ENCODE measurements around the gene YBX2.

Gene YBX2

DNA sequence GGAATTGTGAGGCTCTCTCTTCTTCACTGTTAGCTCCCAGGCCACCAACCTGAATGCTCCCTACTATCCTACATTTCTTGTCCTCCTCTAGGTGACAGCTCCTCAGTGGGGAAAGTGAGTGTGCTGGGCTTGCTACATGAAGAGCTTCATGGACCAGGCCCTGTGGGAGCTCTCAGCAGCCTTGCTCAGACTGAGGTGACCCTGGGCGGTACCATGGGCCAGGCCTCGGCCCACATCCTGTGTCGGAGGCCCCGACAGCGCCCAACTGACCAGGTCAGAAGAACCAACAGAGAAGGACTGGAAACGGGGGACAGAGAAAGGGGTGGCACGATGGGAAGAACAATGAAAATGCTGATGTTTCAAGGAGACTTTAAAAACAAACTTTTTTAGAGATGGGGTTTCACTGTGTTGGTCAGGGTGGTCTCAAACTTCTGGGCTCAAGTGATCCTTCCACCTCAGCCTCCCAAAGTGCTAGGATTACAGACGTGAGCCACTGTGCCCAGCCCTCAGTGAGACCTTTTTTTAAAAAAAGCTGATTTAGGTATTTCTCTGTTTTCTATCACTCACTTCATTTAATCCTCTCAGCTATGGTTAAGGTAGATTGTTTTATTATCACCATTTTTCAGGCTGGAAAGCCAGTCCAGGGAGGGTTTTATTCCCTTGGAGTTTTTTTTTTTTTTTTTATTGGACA, 37.5 kb downstream of the YBX2 start:
- no peak overlapping the region for H3K4me3 ChIP-seq (ENCODE audit: low read depth in 1 of 2, low read length in 2 of 2)
- H3K9ac ChIP-seq (ENCODE audit: low read depth in 1 of 2, low read length in 2 of 2), result no peak overlapping the region
- H3K27ac ChIP-seq (ENCODE audit: low read depth, low read length), result no peak overlapping the region
- no peaks in the 10 kb centered on the region for H3K27me3 ChIP-seq (ENCODE audit: control insufficient read depth in 1 of 2, insufficient read depth in 2 of 2, low read length in 2 of 2)
- peaks cover 20 to 53% of the 10 kb centered on the region in 2 donors for H3K36me3 ChIP-seq (ENCODE audit: control insufficient read depth in 1 of 2, insufficient read depth in 2 of 2, low read length in 2 of 2)
- H3K9me3 ChIP-seq (ENCODE audit: control insufficient read depth in 1 of 2, low read length in 2 of 2), result no peaks in the 10 kb centered on the region
- peaks cover 21 to 45% of the 10 kb centered on the region in 2 donors for H3K4me1 ChIP-seq (ENCODE audit: control insufficient read depth in 1 of 2, insufficient read depth in 2 of 2, low read length in 2 of 2)

- peak overlapping the region in 1 of 2 donors; percentile 32 for H3K9ac ChIP-seq (ENCODE audit: low read depth in 1 of 2, low read length in 2 of 2)
- no peak overlapping the region for H3K27ac ChIP-seq (ENCODE audit: low read depth, low read length)
- H3K27me3 ChIP-seq (ENCODE audit: control insufficient read depth in 1 of 2, insufficient read depth in 2 of 2, low read length in 2 of 2), result no peaks in the 10 kb centered on the region
- no peaks in the 10 kb centered on the region for H3K9me3 ChIP-seq (ENCODE audit: control insufficient read depth in 1 of 2, low read length in 2 of 2)
- H3K36me3 ChIP-seq (ENCODE audit: control insufficient read depth in 1 of 2, insufficient read depth in 2 of 2, low read length in 2 of 2), result peaks cover 13 to 46% of the 10 kb centered on the region in 2 donors
- peaks cover 30 to 53% of the 10 kb centered on the region in 2 donors for H3K4me1 ChIP-seq (ENCODE audit: control insufficient read depth in 1 of 2, insufficient read depth in 2 of 2, low read length in 2 of 2)
- no peak overlapping the region for H3K4me3 ChIP-seq (ENCODE audit: low read depth in 1 of 2, low read length in 2 of 2)
Measured at GRCh38 chr17:7254511-7254910, 39.9 kb downstream of the YBX2 start.

DNA sequence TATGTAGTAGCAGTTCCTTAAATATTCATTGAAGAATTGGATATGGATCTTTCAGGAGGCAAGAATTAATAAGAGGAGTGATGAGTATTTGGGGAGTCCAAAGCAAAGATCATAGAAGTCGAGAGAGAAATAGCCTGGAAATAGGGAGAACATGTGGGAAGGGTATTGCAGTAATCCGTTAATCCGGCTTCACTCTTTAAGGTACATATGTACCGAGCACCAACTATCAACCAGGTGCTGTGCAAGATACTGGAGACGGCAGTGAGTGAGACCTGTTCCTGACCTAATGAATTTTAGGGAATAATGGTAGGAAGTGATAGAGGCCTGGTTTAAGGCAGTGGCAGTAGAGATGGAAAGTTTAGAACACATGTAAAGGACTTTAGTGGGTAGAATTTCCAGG, 41.4 kb downstream of the YBX2 start:
- peak overlapping the region; percentile 87 to 97 for H3K9ac ChIP-seq (ENCODE audit: low read depth in 1 of 2, low read length in 2 of 2)
- H3K9me3 ChIP-seq (ENCODE audit: control insufficient read depth in 1 of 2, low read length in 2 of 2), result no peaks in the 10 kb centered on the region
- H3K36me3 ChIP-seq (ENCODE audit: control insufficient read depth in 1 of 2, insufficient read depth in 2 of 2, low read length in 2 of 2), result peaks cover 10 to 32% of the 10 kb centered on the region in 2 donors
- H3K27ac ChIP-seq (ENCODE audit: low read depth, low read length), result no peak overlapping the region
- H3K4me1 ChIP-seq (ENCODE audit: control insufficient read depth in 1 of 2, insufficient read depth in 2 of 2, low read length in 2 of 2), result peaks cover 24 to 54% of the 10 kb centered on the region in 2 donors
- no peaks in the 10 kb centered on the region for H3K27me3 ChIP-seq (ENCODE audit: control insufficient read depth in 1 of 2, insufficient read depth in 2 of 2, low read length in 2 of 2)
- peak overlapping the region; percentile 79 to 90 for H3K4me3 ChIP-seq (ENCODE audit: low read depth in 1 of 2, low read length in 2 of 2)

- peak within 1 kb of the TSS; percentile 79 to 90 for H3K4me3 ChIP-seq (ENCODE audit: low read depth in 1 of 2, low read length in 2 of 2)
Measured at GRCh38 chr17:7252176-7253043, 42.0 kb downstream of the YBX2 start, which contains the start of gene ELP5. TSS of gene ELP5 (plus strand) at chr17:7252215. CDS start at chr17:7252551, 336 bp downstream.

GRCh38 chr17:7251661-7252175, 42.7 kb downstream of the YBX2 start, which contains the start of gene CTDNEP1:
TSS of gene CTDNEP1 (minus strand) at chr17:7251734. CDS start at chr17:7251296, 438 bp downstream.
- H3K4me3 ChIP-seq (ENCODE audit: low read depth in 1 of 2, low read length in 2 of 2), result peak within 1 kb of the TSS; percentile 79 to 90
- peaks cover 24 to 53% of the 10 kb centered on the region in 2 donors for H3K4me1 ChIP-seq (ENCODE audit: control insufficient read depth in 1 of 2, insufficient read depth in 2 of 2, low read length in 2 of 2)
- H3K27ac ChIP-seq (ENCODE audit: low read depth, low read length), result peak within 1 kb of the TSS; percentile 100
- peak within 1 kb of the TSS; percentile 89 to 97 for H3K9ac ChIP-seq (ENCODE audit: low read depth in 1 of 2, low read length in 2 of 2)
- no peaks in the 10 kb centered on the region for H3K9me3 ChIP-seq (ENCODE audit: control insufficient read depth in 1 of 2, low read length in 2 of 2)
- peaks cover 10 to 29% of the 10 kb centered on the region in 2 donors for H3K36me3 ChIP-seq (ENCODE audit: control insufficient read depth in 1 of 2, insufficient read depth in 2 of 2, low read length in 2 of 2)
- no peaks in the 10 kb centered on the region for H3K27me3 ChIP-seq (ENCODE audit: control insufficient read depth in 1 of 2, insufficient read depth in 2 of 2, low read length in 2 of 2)

More at GRCh38 chr17:7252176-7253043, 42.0 kb downstream of the YBX2 start, which contains the start of gene ELP5:
- H3K9ac ChIP-seq (ENCODE audit: low read depth in 1 of 2, low read length in 2 of 2), result peak within 1 kb of the TSS; percentile 89 to 97
- H3K9me3 ChIP-seq (ENCODE audit: control insufficient read depth in 1 of 2, low read length in 2 of 2), result no peaks in the 10 kb centered on the region
- peaks cover 10 to 28% of the 10 kb centered on the region in 2 donors for H3K36me3 ChIP-seq (ENCODE audit: control insufficient read depth in 1 of 2, insufficient read depth in 2 of 2, low read length in 2 of 2)
- H3K4me1 ChIP-seq (ENCODE audit: control insufficient read depth in 1 of 2, insufficient read depth in 2 of 2, low read length in 2 of 2), result peaks cover 24 to 54% of the 10 kb centered on the region in 2 donors
- no peaks in the 10 kb centered on the region for H3K27me3 ChIP-seq (ENCODE audit: control insufficient read depth in 1 of 2, insufficient read depth in 2 of 2, low read length in 2 of 2)
- peak within 1 kb of the TSS; percentile 100 for H3K27ac ChIP-seq (ENCODE audit: low read depth, low read length)

DNA sequence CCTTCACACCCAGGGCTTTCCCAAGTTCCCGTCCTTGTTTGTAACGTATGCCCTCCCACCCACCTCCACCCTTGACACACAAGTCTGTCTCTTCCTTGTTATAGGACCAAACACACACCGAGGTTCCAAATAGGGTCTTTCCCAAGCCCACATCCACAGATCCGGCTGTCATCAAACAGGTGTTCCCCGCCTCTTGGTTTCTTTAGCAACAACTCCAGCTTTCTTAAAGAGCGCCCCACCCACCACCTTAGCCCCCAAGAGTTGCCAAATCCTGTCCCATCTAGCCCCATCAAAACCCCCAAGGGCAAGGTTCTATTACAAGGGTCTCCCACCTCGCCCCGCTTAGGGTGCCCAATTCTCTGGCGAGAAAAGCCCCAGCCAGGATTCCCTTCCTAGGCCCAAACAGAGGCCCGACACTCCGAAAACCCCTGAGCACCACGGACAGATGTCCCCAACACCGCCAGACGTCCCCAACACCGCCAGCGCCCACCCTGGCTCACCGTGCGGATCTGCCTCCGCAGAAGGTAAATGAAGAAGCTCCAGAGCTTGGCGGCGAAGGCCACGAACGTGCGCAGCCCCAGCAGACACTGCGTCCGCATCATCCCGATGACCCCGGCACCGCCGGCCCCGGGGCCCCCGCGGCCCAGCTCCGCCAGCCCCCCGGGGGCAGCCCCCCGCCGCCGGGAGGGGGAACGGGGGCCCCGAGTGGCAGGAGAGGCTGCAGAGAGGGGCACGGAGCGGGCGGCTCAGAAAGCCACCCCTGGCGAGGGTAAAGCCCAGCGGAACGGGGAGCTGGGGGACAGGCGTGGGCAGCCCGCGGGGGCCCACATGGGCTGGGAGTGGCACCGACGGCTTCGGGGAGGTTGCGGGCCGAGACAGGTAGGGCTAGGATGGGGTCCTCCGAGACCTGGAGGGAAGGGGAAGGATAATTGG, 43.5 kb downstream of the YBX2 start:
- Histone ChIP-seq H3K27me3 (ENCODE audit: control insufficient read depth in 1 of 2, insufficient read depth in 2 of 2, low read length in 2 of 2) (no peaks in the 10 kb centered on the region), H3K27ac (ENCODE audit: low read depth, low read length) (peak overlapping the region; percentile 100), H3K36me3 (ENCODE audit: control insufficient read depth in 1 of 2, insufficient read depth in 2 of 2, low read length in 2 of 2) (peaks cover 18 to 29% of the 10 kb centered on the region in 2 donors), H3K9ac (ENCODE audit: low read depth in 1 of 2, low read length in 2 of 2) (peak overlapping the region; percentile 89 to 97), H3K9me3 (ENCODE audit: control insufficient read depth in 1 of 2, low read length in 2 of 2) (no peaks in the 10 kb centered on the region), H3K4me3 (ENCODE audit: low read depth in 1 of 2, low read length in 2 of 2) (peak overlapping the region; percentile 79 to 90), H3K4me1 (ENCODE audit: control insufficient read depth in 1 of 2, insufficient read depth in 2 of 2, low read length in 2 of 2) (peaks cover 24 to 46% of the 10 kb centered on the region in 2 donors)

GRCh38 chr17:7249830-7250229, 44.6 kb downstream of the YBX2 start:
- peak overlapping the region; percentile 89 to 97 for H3K9ac ChIP-seq (ENCODE audit: low read depth in 1 of 2, low read length in 2 of 2)
- no peaks in the 10 kb centered on the region for H3K9me3 ChIP-seq (ENCODE audit: control insufficient read depth in 1 of 2, low read length in 2 of 2)
- H3K27ac ChIP-seq (ENCODE audit: low read depth, low read length), result no peak overlapping the region
- H3K4me1 ChIP-seq (ENCODE audit: control insufficient read depth in 1 of 2, insufficient read depth in 2 of 2, low read length in 2 of 2), result peaks cover 24 to 43% of the 10 kb centered on the region in 2 donors
- H3K27me3 ChIP-seq (ENCODE audit: control insufficient read depth in 1 of 2, insufficient read depth in 2 of 2, low read length in 2 of 2), result no peaks in the 10 kb centered on the region
- H3K36me3 ChIP-seq (ENCODE audit: control insufficient read depth in 1 of 2, insufficient read depth in 2 of 2, low read length in 2 of 2), result peaks cover 20 to 27% of the 10 kb centered on the region in 2 donors
- H3K4me3 ChIP-seq (ENCODE audit: low read depth in 1 of 2, low read length in 2 of 2), result peak overlapping the region; percentile 79 to 90

DNA sequence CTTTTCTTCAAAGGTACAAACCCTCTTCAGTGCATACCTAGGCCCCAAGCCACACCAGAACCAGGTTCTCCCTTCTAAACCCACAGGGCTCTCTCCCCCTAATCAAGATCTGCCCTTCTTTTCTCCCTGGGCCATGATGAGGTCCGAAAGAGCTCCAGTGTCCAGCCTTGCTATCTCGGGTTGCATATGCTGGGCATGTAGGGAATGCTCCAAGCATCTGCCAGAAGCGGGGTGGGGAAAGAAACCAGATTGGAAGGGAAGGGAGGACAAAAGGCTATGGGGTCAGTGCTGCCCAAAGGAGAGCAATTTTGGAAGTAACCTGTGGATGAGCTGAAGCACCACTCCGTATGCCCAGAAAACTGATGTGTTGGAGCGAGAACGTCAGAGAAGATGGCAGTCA, 45.2 kb downstream of the YBX2 start:
- Histone ChIP-seq H3K27ac (ENCODE audit: low read depth, low read length) (no peak overlapping the region), H3K9ac (ENCODE audit: low read depth in 1 of 2, low read length in 2 of 2) (no peak overlapping the region)

GRCh38 chr17:7248796-7249195, 45.6 kb downstream of the YBX2 start:
- Histone ChIP-seq H3K27me3 (ENCODE audit: control insufficient read depth in 1 of 2, insufficient read depth in 2 of 2, low read length in 2 of 2) (no peaks in the 10 kb centered on the region), H3K4me3 (ENCODE audit: low read depth in 1 of 2, low read length in 2 of 2) (no peak overlapping the region), H3K9ac (ENCODE audit: low read depth in 1 of 2, low read length in 2 of 2) (no peak overlapping the region), H3K27ac (ENCODE audit: low read depth, low read length) (no peak overlapping the region), H3K4me1 (ENCODE audit: control insufficient read depth in 1 of 2, insufficient read depth in 2 of 2, low read length in 2 of 2) (peaks cover 24 to 33% of the 10 kb centered on the region in 2 donors), H3K36me3 (ENCODE audit: control insufficient read depth in 1 of 2, insufficient read depth in 2 of 2, low read length in 2 of 2) (peaks cover 16 to 28% of the 10 kb centered on the region in 2 donors), H3K9me3 (ENCODE audit: control insufficient read depth in 1 of 2, low read length in 2 of 2) (no peaks in the 10 kb centered on the region)

More for the DNA sequence above, 45.2 kb downstream of the YBX2 start:
- Histone ChIP-seq H3K36me3 (ENCODE audit: control insufficient read depth in 1 of 2, insufficient read depth in 2 of 2, low read length in 2 of 2) (peaks cover 16 to 26% of the 10 kb centered on the region in 2 donors), H3K27me3 (ENCODE audit: control insufficient read depth in 1 of 2, insufficient read depth in 2 of 2, low read length in 2 of 2) (no peaks in the 10 kb centered on the region), H3K4me3 (ENCODE audit: low read depth in 1 of 2, low read length in 2 of 2) (peak overlapping the region in 1 of 2 donors; percentile 6), H3K4me1 (ENCODE audit: control insufficient read depth in 1 of 2, insufficient read depth in 2 of 2, low read length in 2 of 2) (peaks cover 24 to 36% of the 10 kb centered on the region in 2 donors), H3K9me3 (ENCODE audit: control insufficient read depth in 1 of 2, low read length in 2 of 2) (no peaks in the 10 kb centered on the region)
